Measurements from ENCODE around the gene KIF21A.

The KIF21A gene

DNA sequence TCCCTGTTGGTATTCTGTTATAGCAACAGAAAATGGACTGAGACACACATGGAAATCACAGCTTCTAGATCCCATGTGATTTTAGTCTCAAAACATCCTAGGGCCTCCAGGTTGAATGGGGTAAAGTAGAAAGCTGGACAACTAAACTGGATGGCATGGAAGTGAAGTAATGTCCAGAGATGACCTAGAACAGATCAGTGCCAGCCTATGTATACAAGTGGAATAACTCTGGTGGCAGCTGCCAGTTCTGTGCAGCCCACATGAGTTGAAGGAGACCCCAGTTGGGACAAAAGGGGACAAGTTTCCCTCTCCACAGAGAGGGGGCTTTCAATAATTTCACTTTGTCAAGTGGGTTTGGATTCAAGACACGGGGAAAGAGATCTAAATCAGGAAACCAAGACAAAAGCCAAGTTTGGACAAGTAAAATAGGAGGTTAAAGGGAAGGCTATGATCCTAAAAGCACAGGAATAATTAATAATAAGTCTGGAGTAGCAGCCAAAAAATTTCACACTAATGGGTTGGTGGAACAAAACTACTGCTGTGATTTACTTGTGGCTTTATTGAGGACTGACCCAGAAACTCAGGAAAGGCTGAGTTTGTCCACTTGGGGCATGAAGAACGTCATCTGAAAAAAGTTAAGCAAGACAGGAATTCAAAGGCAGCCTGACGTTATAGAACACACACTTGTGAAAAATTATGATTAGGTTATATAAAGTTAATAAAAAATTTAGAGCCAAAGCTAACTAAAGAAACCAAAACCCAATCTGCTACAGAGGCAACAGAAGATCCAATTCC lies 11.7 kb downstream of the KIF21A start:
- DNase-seq (ENCODE audit: low read depth) = peak; percentile 4
- TF ChIP-seq, protein P1, sequence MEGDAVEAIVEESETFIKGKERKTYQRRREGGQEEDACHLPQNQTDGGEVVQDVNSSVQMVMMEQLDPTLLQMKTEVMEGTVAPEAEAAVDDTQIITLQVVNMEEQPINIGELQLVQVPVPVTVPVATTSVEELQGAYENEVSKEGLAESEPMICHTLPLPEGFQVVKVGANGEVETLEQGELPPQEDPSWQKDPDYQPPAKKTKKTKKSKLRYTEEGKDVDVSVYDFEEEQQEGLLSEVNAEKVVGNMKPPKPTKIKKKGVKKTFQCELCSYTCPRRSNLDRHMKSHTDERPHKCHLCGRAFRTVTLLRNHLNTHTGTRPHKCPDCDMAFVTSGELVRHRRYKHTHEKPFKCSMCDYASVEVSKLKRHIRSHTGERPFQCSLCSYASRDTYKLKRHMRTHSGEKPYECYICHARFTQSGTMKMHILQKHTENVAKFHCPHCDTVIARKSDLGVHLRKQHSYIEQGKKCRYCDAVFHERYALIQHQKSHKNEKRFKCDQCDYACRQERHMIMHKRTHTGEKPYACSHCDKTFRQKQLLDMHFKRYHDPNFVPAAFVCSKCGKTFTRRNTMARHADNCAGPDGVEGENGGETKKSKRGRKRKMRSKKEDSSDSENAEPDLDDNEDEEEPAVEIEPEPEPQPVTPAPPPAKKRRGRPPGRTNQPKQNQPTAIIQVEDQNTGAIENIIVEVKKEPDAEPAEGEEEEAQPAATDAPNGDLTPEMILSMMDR (conservative IDR thresholded peaks at IDR 0.05; ENCODE audit: low read length) = no peak
- no peak overlapping the region for H3K4me3 ChIP-seq (ENCODE audit: low read length)

DNA sequence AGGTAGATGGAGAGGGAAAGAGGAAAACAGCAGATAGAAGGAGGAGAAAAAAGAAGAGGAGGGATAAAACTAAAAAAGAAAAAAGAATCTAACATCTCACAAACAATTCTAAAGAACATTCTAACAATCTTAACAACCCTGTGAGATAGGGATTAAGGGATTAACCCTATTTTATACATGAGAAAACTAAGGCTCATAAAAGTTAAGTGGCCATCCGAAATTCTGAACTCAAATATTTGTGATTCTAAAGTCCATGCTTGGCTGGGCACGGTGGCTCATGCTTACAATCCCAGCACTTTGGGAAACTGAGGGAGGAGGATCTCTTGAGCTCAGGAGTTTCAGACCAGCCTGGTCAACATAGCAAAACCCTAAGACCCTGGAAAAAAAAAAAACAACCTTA lies 13.1 kb downstream of the KIF21A start:
- no peak for DNase-seq (ENCODE audit: low read depth)
- TF ChIP-seq, protein P1 (conservative IDR thresholded peaks at IDR 0.05; ENCODE audit: low read length) = no peak
- no peak overlapping the region for H3K4me3 ChIP-seq (ENCODE audit: low read length)

DNA sequence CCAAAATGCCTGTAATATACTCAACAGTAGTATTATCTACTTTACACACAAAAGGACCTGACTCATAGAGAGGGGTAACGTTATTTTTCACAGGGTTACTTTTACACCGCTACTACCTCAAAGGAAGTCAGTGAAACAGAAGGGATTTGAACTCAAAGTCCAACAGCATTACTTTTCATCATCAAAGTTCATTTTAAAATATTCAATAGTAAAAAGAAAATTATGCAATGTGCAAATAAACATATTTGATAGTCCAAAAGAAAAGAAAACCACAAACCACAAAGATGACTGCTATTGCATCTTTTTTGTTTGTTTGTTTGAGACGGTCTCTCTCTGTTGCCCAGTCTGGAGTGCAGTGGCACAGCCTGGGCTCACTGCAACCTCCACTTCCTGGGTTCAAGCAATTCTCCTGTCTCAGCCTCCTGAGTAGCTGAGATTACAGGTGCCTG lies 15.5 kb downstream of the KIF21A start:
- TF ChIP-seq, protein P1 (conservative IDR thresholded peaks at IDR 0.05; ENCODE audit: low read length) = no peak
- peak; percentile 40 for DNase-seq (ENCODE audit: low read depth)
- H3K4me3 ChIP-seq (ENCODE audit: low read length) = no peak overlapping the region

DNA sequence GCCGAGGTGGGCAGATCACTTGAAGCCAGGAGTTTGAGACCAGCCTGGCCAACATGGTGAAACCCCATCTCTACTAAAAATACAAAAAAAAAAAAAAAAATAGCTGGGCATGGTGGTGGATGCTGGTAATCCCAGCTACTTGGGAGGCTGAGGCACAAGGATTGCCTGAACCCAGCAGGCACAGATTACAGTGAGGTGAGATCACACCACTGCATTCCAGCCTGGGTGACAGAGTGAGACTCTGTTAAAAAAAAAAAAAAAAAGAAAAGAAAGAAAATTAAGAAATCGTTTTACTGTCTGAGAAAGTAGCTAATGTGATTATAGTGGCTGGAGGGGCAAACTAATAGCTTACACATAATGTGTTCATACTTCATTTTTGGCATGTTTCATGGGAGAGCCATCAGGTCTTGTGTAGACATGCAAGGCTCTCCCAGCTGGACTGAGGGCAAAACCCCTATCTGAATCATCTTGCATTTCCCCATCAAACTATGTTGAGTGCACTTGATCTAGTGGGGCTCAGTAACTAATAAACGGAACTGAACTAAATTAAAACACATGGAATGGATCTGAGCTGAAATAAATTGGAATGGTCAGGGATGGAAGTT lies 16.2 kb downstream of the KIF21A start:
- TF ChIP-seq, protein P1 (conservative IDR thresholded peaks at IDR 0.05; ENCODE audit: low read length) = no peak
- H3K4me3 ChIP-seq (ENCODE audit: low read length) = no peak overlapping the region
- peak; percentile 88 for DNase-seq (ENCODE audit: low read depth)

DNA sequence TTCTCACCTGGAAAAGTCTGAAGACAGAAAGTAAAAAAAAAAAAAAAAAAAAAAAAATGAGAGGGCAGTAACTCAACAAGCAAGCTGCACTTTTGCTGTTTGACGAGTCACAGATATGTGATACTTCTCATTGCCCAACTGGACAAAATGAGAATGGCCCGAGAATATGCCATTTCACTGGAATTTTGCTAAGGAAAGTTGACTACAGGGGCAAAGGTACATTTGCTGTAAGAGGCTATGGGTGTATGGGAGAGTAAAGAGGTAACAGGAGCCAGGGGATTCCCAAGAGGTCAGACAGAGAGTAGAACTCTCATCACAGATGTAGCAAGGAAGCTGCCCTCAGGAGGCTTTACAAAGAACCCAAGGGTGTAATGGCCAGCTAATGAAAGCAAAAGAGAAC lies 22.9 kb downstream of the KIF21A start:
- no peak for DNase-seq (ENCODE audit: low read depth)
- TF ChIP-seq, protein P1 (conservative IDR thresholded peaks at IDR 0.05; ENCODE audit: low read length) = no peak

DNA sequence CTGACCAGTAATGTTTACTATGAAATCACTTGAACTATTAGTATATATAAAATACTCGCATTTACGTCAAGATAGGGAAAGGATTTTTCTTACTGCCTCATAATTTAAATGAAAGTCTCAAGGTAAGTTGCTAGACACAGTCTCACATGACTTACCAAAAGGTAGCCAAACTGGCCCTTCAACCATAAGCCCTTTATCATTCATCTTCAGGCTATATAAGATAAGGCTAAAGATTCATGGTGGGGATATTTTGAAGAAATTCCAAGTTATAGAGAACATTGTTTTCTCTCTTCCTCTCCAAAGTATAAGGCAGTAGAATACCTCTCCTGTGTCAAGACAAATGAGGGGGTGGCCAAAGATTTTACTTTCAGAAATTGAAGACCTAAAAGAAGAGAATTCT lies 23.4 kb downstream of the KIF21A start:
- H3K4me3 ChIP-seq (ENCODE audit: low read length) = no peak overlapping the region
- TF ChIP-seq, protein P1 (conservative IDR thresholded peaks at IDR 0.05; ENCODE audit: low read length) = no peak
- DNase-seq (ENCODE audit: low read depth) = no peak

More for the DNA sequence above, 22.9 kb downstream of the KIF21A start:
- no peak overlapping the region for H3K4me3 ChIP-seq (ENCODE audit: low read length)

DNA sequence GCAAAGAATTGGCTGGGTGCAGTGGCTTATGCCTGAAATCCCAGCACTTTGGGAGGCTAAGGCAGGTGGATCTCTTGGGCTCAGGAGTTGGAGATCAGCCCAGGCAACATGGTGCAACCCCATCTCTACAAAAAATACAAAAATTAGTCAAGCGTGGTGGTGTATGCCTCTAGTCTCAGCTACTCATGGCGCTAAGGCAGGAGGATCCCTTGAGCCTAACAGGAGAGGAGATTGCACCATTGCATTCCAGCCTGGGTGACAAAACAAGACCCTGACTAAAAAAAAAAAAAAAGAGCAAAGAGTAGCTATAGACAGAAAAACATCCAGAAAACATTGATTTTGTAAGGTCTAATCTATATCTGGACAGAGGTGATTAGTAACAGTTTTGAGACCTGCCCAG lies 25.0 kb downstream of the KIF21A start:
- TF ChIP-seq, protein P1 (conservative IDR thresholded peaks at IDR 0.05; ENCODE audit: low read length) = no peak
- no peak overlapping the region for H3K4me3 ChIP-seq (ENCODE audit: low read length)
- DNase-seq (ENCODE audit: low read depth) = no peak
